Measurements from ENCODE around the gene SLC39A11. TPM values are rescaled to one million over a fixed set of nuclear protein-coding genes. Genes with fewer than 3 reads are reported as not detected.

The SLC39A11 gene
- total RNA-seq, 2 experiments from 2014 or later, result 9.7 to 12.2 TPM

DNA sequence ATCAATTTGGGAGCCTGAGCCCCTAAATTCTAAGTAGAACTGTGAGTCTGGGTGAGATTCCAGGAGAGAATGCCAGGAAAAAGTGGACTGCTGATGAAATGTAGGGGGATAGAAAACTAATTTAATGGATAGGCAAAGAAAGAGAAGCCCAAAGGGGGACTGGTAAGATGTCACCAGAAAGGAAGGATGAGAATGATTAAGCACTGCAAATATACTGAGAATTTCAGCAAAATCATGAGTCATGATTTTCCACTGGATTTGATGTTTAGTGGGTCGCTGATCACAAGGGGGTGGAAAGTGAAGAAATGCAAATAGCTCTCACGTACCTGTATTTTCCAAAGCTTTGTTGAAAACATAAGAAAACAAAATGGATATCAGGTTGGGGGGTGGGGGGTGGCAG lies 201.8 kb downstream of the SLC39A11 start:
- CTCF ChIA-PET, result no interaction called here
- Mint-ChIP-seq H3K9me3 (no peaks in the 10 kb centered on the region), H3K27me3 (no peaks in the 10 kb centered on the region), H3K36me3 (ENCODE audit: low read depth) (peaks cover 44% of the 10 kb centered on the region), H3K27ac (no peak overlapping the region), H3K4me3 (no peak overlapping the region), H3K4me1 (ENCODE audit: low read depth) (no peaks in the 10 kb centered on the region)
- Histone ChIP-seq H3K36me3 (ENCODE audit: insufficient read depth, low read length) (no peaks in the 10 kb centered on the region), H3K27me3 (ENCODE audit: control insufficient read depth in 1 of 2, insufficient read depth in 2 of 2, low read length in 2 of 2) (no peaks in the 10 kb centered on the region), H3K27ac (ENCODE audit: low read depth in 1 of 2, low read length in 2 of 2) (no peak overlapping the region), H3K9me3 (ENCODE audit: control insufficient read depth in 1 of 2, insufficient read depth in 1 of 2, low read length in 2 of 2) (no peaks in the 10 kb centered on the region), H3K4me3 (ENCODE audit: low read length) (no peak overlapping the region), H3K4me1 (ENCODE audit: insufficient read depth, low read length) (no peaks in the 10 kb centered on the region)
- no peak for ATAC-seq (ENCODE audit: poor library complexity)
- no peak for DNase-seq
- intact Hi-C loops (cut with DNase I, micrococcal nuclease), result no loop called here
- POLR2A ChIA-PET, result no interaction called here
- TF ChIP-seq, protein P1, sequence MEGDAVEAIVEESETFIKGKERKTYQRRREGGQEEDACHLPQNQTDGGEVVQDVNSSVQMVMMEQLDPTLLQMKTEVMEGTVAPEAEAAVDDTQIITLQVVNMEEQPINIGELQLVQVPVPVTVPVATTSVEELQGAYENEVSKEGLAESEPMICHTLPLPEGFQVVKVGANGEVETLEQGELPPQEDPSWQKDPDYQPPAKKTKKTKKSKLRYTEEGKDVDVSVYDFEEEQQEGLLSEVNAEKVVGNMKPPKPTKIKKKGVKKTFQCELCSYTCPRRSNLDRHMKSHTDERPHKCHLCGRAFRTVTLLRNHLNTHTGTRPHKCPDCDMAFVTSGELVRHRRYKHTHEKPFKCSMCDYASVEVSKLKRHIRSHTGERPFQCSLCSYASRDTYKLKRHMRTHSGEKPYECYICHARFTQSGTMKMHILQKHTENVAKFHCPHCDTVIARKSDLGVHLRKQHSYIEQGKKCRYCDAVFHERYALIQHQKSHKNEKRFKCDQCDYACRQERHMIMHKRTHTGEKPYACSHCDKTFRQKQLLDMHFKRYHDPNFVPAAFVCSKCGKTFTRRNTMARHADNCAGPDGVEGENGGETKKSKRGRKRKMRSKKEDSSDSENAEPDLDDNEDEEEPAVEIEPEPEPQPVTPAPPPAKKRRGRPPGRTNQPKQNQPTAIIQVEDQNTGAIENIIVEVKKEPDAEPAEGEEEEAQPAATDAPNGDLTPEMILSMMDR (IDR thresholded peaks at IDR 0.05), result no peak

DNA sequence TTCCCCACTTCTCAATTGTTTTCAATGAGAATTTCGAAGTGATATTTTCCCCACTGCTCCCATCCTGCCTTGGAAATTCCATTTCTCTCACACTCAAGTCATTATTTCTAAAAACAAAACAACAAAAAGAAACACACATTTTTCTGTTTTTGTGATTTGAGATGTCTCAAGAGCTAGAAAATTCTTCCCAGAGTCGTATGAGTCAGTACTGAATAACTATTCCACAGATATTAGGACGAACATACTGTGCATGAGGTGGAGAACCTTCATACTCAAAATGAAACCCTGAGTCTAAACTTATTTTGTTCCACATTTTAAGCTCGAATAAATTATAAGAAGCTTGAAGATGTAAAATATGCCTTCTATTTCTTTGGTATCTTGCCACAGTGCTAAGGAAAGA lies 204.6 kb downstream of the SLC39A11 start:
- ATAC-seq (ENCODE audit: poor library complexity) (no peak), DNase-seq (no peak)
- H3K4me1 ChIP-seq (ENCODE audit: insufficient read depth, low read length), result no peaks in the 10 kb centered on the region
- TF ChIP-seq, protein P1 (IDR thresholded peaks at IDR 0.05), result no peak
- no peaks in the 10 kb centered on the region for H3K27me3 Mint-ChIP-seq
- H3K36me3 Mint-ChIP-seq (ENCODE audit: low read depth), result peaks cover 46% of the 10 kb centered on the region
- POLR2A ChIA-PET, result no interaction called here
- H3K4me1 Mint-ChIP-seq (ENCODE audit: low read depth), result no peaks in the 10 kb centered on the region
- no peak overlapping the region for H3K27ac ChIP-seq (ENCODE audit: low read depth in 1 of 2, low read length in 2 of 2)
- no peaks in the 10 kb centered on the region for H3K9me3 ChIP-seq (ENCODE audit: control insufficient read depth in 1 of 2, insufficient read depth in 1 of 2, low read length in 2 of 2)
- no peaks in the 10 kb centered on the region for H3K36me3 ChIP-seq (ENCODE audit: insufficient read depth, low read length)
- no peak overlapping the region for H3K4me3 ChIP-seq (ENCODE audit: low read length)
- no peak overlapping the region for H3K27ac Mint-ChIP-seq
- no peaks in the 10 kb centered on the region for H3K27me3 ChIP-seq (ENCODE audit: control insufficient read depth in 1 of 2, insufficient read depth in 2 of 2, low read length in 2 of 2)
- H3K4me3 Mint-ChIP-seq, result no peak overlapping the region
- CTCF ChIA-PET, result no interaction called here
- intact Hi-C loops (cut with DNase I, micrococcal nuclease), result no loop called here
- H3K9me3 Mint-ChIP-seq, result no peaks in the 10 kb centered on the region

GRCh38 chr17:72887322-72887721 lies 205.2 kb downstream of the SLC39A11 start:
- ATAC-seq (ENCODE audit: poor library complexity) (no peak), DNase-seq (no peak)
- no peak overlapping the region for H3K27ac Mint-ChIP-seq
- H3K36me3 ChIP-seq (ENCODE audit: insufficient read depth, low read length), result no peaks in the 10 kb centered on the region
- no peaks in the 10 kb centered on the region for H3K4me1 ChIP-seq (ENCODE audit: insufficient read depth, low read length)
- H3K4me3 ChIP-seq (ENCODE audit: low read length), result no peak overlapping the region
- no peaks in the 10 kb centered on the region for H3K9me3 Mint-ChIP-seq
- H3K27me3 Mint-ChIP-seq, result no peaks in the 10 kb centered on the region
- CTCF ChIA-PET, result no interaction called here
- POLR2A ChIA-PET, result no interaction called here
- no peak overlapping the region for H3K27ac ChIP-seq (ENCODE audit: low read depth in 1 of 2, low read length in 2 of 2)
- TF ChIP-seq, protein P1 (IDR thresholded peaks at IDR 0.05), result no peak
- peaks cover 48% of the 10 kb centered on the region for H3K36me3 Mint-ChIP-seq (ENCODE audit: low read depth)
- H3K9me3 ChIP-seq (ENCODE audit: control insufficient read depth in 1 of 2, insufficient read depth in 1 of 2, low read length in 2 of 2), result no peaks in the 10 kb centered on the region
- H3K4me3 Mint-ChIP-seq, result no peak overlapping the region
- H3K4me1 Mint-ChIP-seq (ENCODE audit: low read depth), result no peaks in the 10 kb centered on the region
- H3K27me3 ChIP-seq (ENCODE audit: control insufficient read depth in 1 of 2, insufficient read depth in 2 of 2, low read length in 2 of 2), result no peaks in the 10 kb centered on the region
- intact Hi-C loops (cut with DNase I, micrococcal nuclease), result no loop called here
